HG03135 (cell line): ENCODE results near the gene ATP2B2.

Source experiments
- ATAC-seq: cut with Tn5 transposase; IDR thresholded peaks from one replicate; pipeline ENCODE4 v1.9.1; 2021; ENCODE audit warnings: mild to moderate bottlenecking, moderate library complexity; ENCODE audit not compliant: unreplicated experiment

Gene ATP2B2

GRCh38 chr3:10471054-10471688, 34.2 kb downstream of the ATP2B2 start:
- no peak for ATAC-seq

GRCh38 chr3:10470120-10471053, 35.0 kb downstream of the ATP2B2 start:
- no peak for ATAC-seq

DNA sequence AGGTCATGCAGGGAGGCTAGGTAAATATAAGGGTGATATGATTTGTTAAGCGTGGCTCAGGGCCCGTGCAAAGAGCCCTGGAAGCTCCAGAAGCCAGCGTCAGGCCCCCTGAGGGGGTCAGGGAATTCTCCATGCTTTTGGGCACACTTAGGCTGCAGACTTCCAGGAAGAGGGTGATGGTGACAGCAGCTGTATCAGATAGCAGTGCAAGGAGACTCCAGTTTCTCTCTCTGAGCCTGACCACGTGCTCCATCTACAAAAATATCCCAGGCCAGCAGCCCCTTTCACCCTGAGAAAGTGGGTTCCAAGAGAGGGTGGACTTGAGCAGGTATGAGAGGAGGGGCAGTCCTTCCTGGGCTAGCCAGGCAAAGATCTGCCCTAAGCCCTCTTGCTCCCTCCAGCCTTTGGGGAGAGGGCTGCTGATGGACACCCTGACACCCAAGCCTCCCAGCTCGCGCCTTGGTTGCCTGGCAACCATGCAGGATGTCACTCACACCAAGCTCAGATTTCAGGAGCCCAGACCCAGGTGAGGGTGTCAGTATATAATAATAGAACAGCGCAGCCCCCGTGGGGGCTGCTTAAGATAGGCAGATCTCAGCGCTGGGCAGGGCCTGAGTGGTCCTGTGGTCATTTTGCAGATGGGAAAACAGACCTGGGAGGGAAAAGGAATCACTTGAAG, 35.8 kb downstream of the ATP2B2 start:
- ATAC-seq: no peak

GRCh38 chr3:10468613-10469354, 36.6 kb downstream of the ATP2B2 start:
- ATAC-seq: no peak

GRCh38 chr3:10467904-10468612, 37.3 kb downstream of the ATP2B2 start:
- no peak for ATAC-seq

- ATAC-seq: no peak
These were observed 38.2 kb downstream of the ATP2B2 start for GRCh38 chr3:10467204-10467603.

- ATAC-seq: no peak
These were observed 39.2 kb downstream of the ATP2B2 start for GRCh38 chr3:10466186-10466585.

DNA sequence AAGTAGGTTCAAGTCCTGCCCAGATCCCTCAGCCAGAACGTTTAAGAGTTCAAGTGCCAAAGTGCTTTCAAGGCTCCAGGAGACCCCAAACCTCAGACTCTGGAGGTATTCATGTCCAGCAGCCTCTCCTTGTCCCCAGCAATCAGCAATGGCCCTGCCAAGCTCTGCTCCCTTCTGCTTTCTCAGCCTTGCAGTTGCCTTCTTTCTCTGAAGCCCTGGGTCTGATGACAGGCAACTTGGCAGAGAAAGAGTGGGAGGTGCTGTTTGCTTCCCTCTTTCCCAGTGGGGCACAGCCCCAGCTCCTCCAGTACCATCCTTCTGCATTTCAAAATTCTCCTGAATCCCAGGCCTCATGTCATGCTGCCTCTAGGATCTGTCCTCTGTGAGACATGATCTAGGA, 40.2 kb downstream of the ATP2B2 start:
- ATAC-seq: no peak

GRCh38 chr3:10463533-10464434, 41.6 kb downstream of the ATP2B2 start:
- no peak for ATAC-seq

DNA sequence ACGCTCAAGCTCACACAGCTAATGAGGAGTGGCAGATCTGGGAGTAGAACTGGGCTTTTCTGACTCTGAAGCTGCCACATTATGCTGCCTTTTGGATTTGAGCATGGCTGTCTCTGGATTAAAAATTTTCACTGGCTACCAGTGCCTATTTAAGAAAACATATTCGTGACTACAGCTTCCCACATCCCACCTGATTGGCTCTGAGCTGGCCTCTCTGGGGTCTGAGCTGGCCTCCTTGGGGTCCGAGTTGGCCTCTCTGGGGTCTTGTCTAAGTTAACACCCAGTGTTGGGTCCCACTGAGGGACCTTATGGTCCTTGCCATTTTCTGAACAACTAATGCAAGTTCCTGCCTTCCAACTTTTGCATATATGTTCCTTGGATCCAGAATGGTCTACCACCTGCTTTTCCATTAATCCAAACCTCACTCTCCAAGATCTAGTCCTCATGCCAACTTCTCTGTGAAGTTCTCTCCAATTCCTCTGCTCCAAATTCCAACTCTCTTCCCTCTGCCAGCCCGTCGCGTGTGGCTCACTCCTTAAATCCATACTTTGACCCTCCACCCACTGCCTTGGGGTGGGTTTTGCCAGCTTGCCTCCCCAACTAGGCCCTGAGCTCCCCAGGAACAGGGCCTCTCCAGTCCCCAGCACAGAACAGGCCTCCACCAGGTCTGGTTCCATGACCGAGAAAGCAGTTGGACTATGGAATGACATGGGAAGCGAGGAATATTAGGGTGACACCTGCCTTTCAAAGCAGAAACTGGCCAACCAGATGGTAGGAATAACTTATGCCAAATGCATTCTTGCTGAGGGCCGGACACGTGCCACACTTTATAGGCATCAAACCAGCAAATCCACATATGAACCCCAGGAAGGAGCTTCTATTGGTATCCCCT, 42.5 kb downstream of the ATP2B2 start:
- no peak for ATAC-seq

GRCh38 chr3:10460951-10461545, 44.3 kb downstream of the ATP2B2 start:
- ATAC-seq: no peak

DNA sequence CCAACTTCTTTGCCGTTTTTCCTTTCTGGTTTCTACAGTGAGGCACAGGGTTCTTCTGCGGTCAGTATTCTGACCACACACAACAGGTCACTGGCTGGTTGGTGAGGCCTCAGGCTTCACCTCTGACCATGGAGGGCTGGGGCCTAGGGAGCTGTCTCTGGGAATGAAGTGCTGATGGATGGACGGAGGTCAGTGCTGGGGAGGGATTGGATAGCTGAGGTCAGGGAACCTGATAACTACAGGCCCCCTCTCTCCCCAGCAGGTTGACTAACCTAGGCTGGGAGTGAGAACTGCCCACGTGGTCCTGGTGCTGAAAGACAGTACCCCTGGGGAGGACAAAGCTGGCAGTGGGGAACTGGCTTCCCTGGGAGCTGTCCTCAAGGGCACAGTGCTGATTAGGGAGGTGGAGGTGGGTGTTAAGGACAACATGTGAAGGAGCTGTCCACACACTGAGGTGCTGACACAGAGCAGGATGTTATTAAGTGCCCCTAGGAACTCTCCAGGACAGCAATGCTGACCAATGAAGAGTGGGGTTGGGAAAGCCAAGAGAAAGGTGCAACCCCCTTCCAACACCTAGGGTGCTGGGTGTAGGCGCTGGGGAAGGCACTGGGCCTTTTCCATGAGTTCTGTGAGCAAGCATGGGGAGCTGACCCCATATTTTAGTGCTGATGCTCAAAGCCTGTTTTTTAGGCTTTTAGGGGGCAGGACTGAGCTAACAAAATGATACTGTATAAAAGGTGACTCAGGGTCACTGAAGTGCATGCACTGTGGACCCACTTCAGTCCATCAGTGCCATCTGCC, 45.2 kb downstream of the ATP2B2 start:
- no peak for ATAC-seq

- no peak for ATAC-seq
These were observed 47.8 kb downstream of the ATP2B2 start for GRCh38 chr3:10457560-10457959.

DNA sequence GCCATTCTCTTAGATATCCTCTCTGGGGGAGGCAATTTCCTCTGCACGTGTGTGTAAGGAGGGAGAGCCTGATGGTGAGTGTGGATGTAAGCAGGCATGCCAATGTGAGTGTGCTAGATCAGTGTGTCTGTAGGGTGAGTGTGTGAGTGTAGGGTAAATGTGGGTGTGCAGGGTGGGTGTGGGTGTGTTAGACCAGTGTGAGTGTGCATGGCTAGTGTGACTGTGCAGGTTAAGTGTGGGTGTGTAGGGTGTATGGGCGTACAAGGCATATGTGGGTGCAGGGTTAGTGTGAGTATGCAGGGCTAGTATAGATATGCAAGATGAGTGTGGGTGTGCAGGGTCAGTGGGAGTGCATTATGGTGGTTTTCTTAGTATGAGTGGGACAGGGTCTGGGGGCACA, 48.4 kb downstream of the ATP2B2 start:
- ATAC-seq: no peak

- ATAC-seq: no peak
These were observed 49.9 kb downstream of the ATP2B2 start for GRCh38 chr3:10455545-10455914.

GRCh38 chr3:10454907-10455544, 50.4 kb downstream of the ATP2B2 start:
- ATAC-seq: no peak
